HL-60 (cell line): ENCODE data around the gene FGF4.

Experiments
- DNase-seq, 2 experiments: peaks; one replicate each; pipeline ENCODE4 v3.0.0-alpha.2; 2010 to 2020; ENCODE audit warnings: low read depth in 1 of 2, low spot score in 1 of 2
- H3K27ac ChIP-seq: fragments of 250-450 bp; sonication (Bioruptor Pico); replicated peaks from 2 replicates; pipeline ENCODE4 v1.5.1; 2020; ENCODE audit warnings: mild to moderate bottlenecking, moderate library complexity
- H3K27me3 ChIP-seq: fragments of 250-450 bp; sonication (Bioruptor Pico); 2 replicates; pipeline ENCODE4 v1.5.1; 2021; ENCODE audit warnings: mild to moderate bottlenecking, moderate library complexity; ENCODE audit not compliant: insufficient read depth, poor library complexity, severe bottlenecking
- H3K4me3 ChIP-seq: replicated peaks from 2 replicates; pipeline ENCODE4 v1.5.1; 2011; ENCODE audit warnings: mild to moderate bottlenecking, control low read depth, low read length; ENCODE audit not compliant: insufficient read depth
- CTCF ChIP-seq: IDR thresholded peaks from one replicate; pipeline ENCODE4 v1.5.1; 2011; ENCODE audit warnings: low read length, control low read depth, inconsistent platforms; ENCODE audit not compliant: insufficient read depth
- GABPA ChIP-seq: IDR thresholded peaks from 2 replicates; pipeline ENCODE4 v1.6.1; 2012; ENCODE audit warnings: low read depth
- POLR2AphosphoS5 ChIP-seq: IDR thresholded peaks from 2 replicates; pipeline ENCODE4 v1.6.1; 2012; ENCODE audit warnings: low read depth
- REST ChIP-seq: IDR thresholded peaks from 2 replicates; pipeline ENCODE4 v1.6.1; 2012; ENCODE audit warnings: low read depth; ENCODE audit not compliant: insufficient replicate concordance
- SPI1 ChIP-seq: IDR thresholded peaks from 2 replicates; pipeline ENCODE4 v1.6.1; 2012; ENCODE audit warnings: low read depth, mild to moderate bottlenecking, borderline replicate concordance

The FGF4 gene

GRCh38 chr11:69750108-69750850 is 24.9 kb downstream of the FGF4 start:
- Histone ChIP-seq H3K27me3 (no peaks in the 10 kb centered on the region), H3K27ac (no peak overlapping the region), H3K4me3 (no peak overlapping the region)
- DNase-seq: no peak
- TF ChIP-seq GABPA (no peak), SPI1 (no peak), CTCF (no peak), REST (no peak)

GRCh38 chr11:69748637-69749036 is 26.5 kb downstream of the FGF4 start:
- TF ChIP-seq POLR2AphosphoS5: no peak
- no peak for TF ChIP-seq GABPA
- TF ChIP-seq SPI1: no peak
- no peak for TF ChIP-seq REST
- no peak for TF ChIP-seq CTCF
- H3K27me3 ChIP-seq: no peaks in the 10 kb centered on the region
- no peak overlapping the region for H3K4me3 ChIP-seq
- no peak overlapping the region for H3K27ac ChIP-seq
- DNase-seq: no peak

- DNase-seq: no peak
- Histone ChIP-seq H3K27ac (no peak overlapping the region), H3K4me3 (no peak overlapping the region), H3K27me3 (no peaks in the 10 kb centered on the region)
- TF ChIP-seq POLR2AphosphoS5 (no peak), GABPA (no peak), REST (no peak), CTCF (no peak), SPI1 (no peak)
Measured at GRCh38 chr11:69746752-69747742, 28.1 kb downstream of the FGF4 start.
